Measurements from ENCODE around the gene MEGF11.

MEGF11 gene

GRCh38 chr15:66237513-66238235 lies 15.9 kb downstream of the MEGF11 start:
- DNase-seq (ENCODE audit: low spot score), result no peak

GRCh38 chr15:66236806-66237375 lies 16.7 kb downstream of the MEGF11 start:
- DNase-seq (ENCODE audit: low spot score), result no peak
- no peak for TF ChIP-seq CTCF (IDR thresholded peaks at IDR 0.05; ENCODE audit: extremely low read depth, missing control alignments)

More at GRCh38 chr15:66237513-66238235, 15.9 kb downstream of the MEGF11 start:
- no peak for TF ChIP-seq CTCF (IDR thresholded peaks at IDR 0.05; ENCODE audit: extremely low read depth, missing control alignments)

GRCh38 chr15:66235866-66236265 lies 17.7 kb downstream of the MEGF11 start:
- no peak for DNase-seq (ENCODE audit: low spot score)
- TF ChIP-seq CTCF (IDR thresholded peaks at IDR 0.05; ENCODE audit: extremely low read depth, missing control alignments), result no peak

- no peak for DNase-seq (ENCODE audit: low spot score)
- no peak for TF ChIP-seq CTCF (IDR thresholded peaks at IDR 0.05; ENCODE audit: extremely low read depth, missing control alignments)
Measured at GRCh38 chr15:66234798-66235197, 18.8 kb downstream of the MEGF11 start.

- no peak for DNase-seq (ENCODE audit: low spot score)
- TF ChIP-seq CTCF (IDR thresholded peaks at IDR 0.05; ENCODE audit: extremely low read depth, missing control alignments), result no peak
Measured at GRCh38 chr15:66233487-66234415, 19.8 kb downstream of the MEGF11 start.

- no peak for TF ChIP-seq CTCF (IDR thresholded peaks at IDR 0.05; ENCODE audit: extremely low read depth, missing control alignments)
- no peak for DNase-seq (ENCODE audit: low spot score)
Measured at GRCh38 chr15:66232267-66232625, 21.3 kb downstream of the MEGF11 start.

Data from GM20000 (cell line).